Ishikawa (cell line): ENCODE measurements around the gene KATNB1.

ENCODE experiments used
- CEBPB ChIP-seq: IDR thresholded peaks from 2 replicates; pipeline ENCODE4 v1.6.1; 2012
- CREB1 ChIP-seq: IDR thresholded peaks from 2 replicates; pipeline ENCODE4 v1.6.1; 2012; ENCODE audit warnings: low read depth
- EGR1 ChIP-seq: IDR thresholded peaks from 2 replicates; pipeline ENCODE4 v1.6.1; 2012
- EP300 ChIP-seq: IDR thresholded peaks from 2 replicates; pipeline ENCODE4 v1.6.1; 2012; ENCODE audit warnings: borderline replicate concordance
- FOXM1 ChIP-seq: IDR thresholded peaks from 2 replicates; pipeline ENCODE4 v1.6.1; 2012; ENCODE audit warnings: low read depth, borderline replicate concordance
- MAX ChIP-seq: IDR thresholded peaks from 2 replicates; pipeline ENCODE4 v1.6.1; 2012
- NFIC ChIP-seq: IDR thresholded peaks from 2 replicates; pipeline ENCODE4 v1.6.1; 2012
- RAD21 ChIP-seq: IDR thresholded peaks from 2 replicates; pipeline ENCODE4 v1.6.1; 2012; ENCODE audit warnings: low read depth
- REST ChIP-seq: IDR thresholded peaks from 2 replicates; pipeline ENCODE4 v1.6.1; 2012; ENCODE audit warnings: low read depth, mild to moderate bottlenecking
- TAF1 ChIP-seq: IDR thresholded peaks from 2 replicates; pipeline ENCODE4 v1.6.1; 2012; ENCODE audit warnings: low read depth, mild to moderate bottlenecking
- TCF12 ChIP-seq: IDR thresholded peaks from 2 replicates; pipeline ENCODE4 v1.6.1; 2012; ENCODE audit warnings: low read depth
- TEAD4 ChIP-seq: IDR thresholded peaks from 2 replicates; pipeline ENCODE4 v1.6.1; 2012
- USF1 ChIP-seq: IDR thresholded peaks from 2 replicates; pipeline ENCODE4 v1.6.1; 2012
- YY1 ChIP-seq: IDR thresholded peaks from 2 replicates; pipeline ENCODE4 v1.6.1; 2012; ENCODE audit warnings: low read depth
- ZBTB7A ChIP-seq: IDR thresholded peaks from 2 replicates; pipeline ENCODE4 v1.6.1; 2012; ENCODE audit warnings: low read depth

Gene KATNB1

GRCh38 chr16:57744642-57744903, 9.0 kb downstream of the KATNB1 start:
- TF ChIP-seq USF1, result no peak
- no peak for TF ChIP-seq CREB1
- no peak for TF ChIP-seq TCF12
- no peak for TF ChIP-seq MAX
- TF ChIP-seq RAD21, result no peak
- TF ChIP-seq TEAD4, result no peak
- no peak for TF ChIP-seq CEBPB
- no peak for TF ChIP-seq YY1
- no peak for TF ChIP-seq EGR1
- no peak for TF ChIP-seq TAF1
- TF ChIP-seq EP300, result no peak
- TF ChIP-seq NFIC, result no peak
- no peak for TF ChIP-seq REST
- no peak for TF ChIP-seq ZBTB7A
- no peak for TF ChIP-seq FOXM1

- TF ChIP-seq MAX (no peak), YY1 (no peak), TEAD4 (no peak), USF1 (no peak), TCF12 (no peak), TAF1 (no peak), NFIC (no peak), RAD21 (no peak), EGR1 (no peak), CREB1 (no peak)
These were observed 10.2 kb downstream of the KATNB1 start for GRCh38 chr16:57745768-57746167.

- TF ChIP-seq TCF12, result no peak
- TF ChIP-seq EP300, result no peak
- no peak for TF ChIP-seq TAF1
- TF ChIP-seq USF1, result no peak
- TF ChIP-seq RAD21, result no peak
- no peak for TF ChIP-seq ZBTB7A
These were observed 11.5 kb downstream of the KATNB1 start for GRCh38 chr16:57747091-57747490.

GRCh38 chr16:57747496-57747895, 11.9 kb downstream of the KATNB1 start:
- TF ChIP-seq TAF1 (no peak), EGR1 (no peak), YY1 (no peak), NFIC (no peak), TEAD4 (no peak), MAX (no peak), RAD21 (no peak), CREB1 (no peak), CEBPB (no peak)

GRCh38 chr16:57747996-57748395, 12.4 kb downstream of the KATNB1 start:
- TF ChIP-seq CREB1 (no peak), EP300 (no peak), MAX (no peak), USF1 (no peak), RAD21 (no peak), NFIC (no peak), ZBTB7A (no peak)

GRCh38 chr16:57748596-57748995, 13.0 kb downstream of the KATNB1 start:
- TF ChIP-seq MAX (no peak), TEAD4 (no peak), TCF12 (no peak), FOXM1 (no peak), TAF1 (no peak), CREB1 (no peak), EGR1 (no peak), REST (no peak), USF1 (no peak), EP300 (no peak), RAD21 (no peak), CEBPB (no peak), ZBTB7A (no peak), YY1 (no peak)
